K562 (cell line): ENCODE results near the gene TGOLN2.

ENCODE experiments used
- DNMT1 ChIP-seq: fragments of 450-650 bp; IDR thresholded peaks from 2 replicates; pipeline ENCODE4 v1.6.1; 2016; ENCODE audit warnings: antibody characterized with exemption, mild to moderate bottlenecking
- PHF20 ChIP-seq: fragments of 450-650 bp; IDR thresholded peaks from 2 replicates; pipeline ENCODE4 v1.6.1; 2018; ENCODE audit not compliant: partially characterized antibody
- POLR2A ChIP-seq: fragments of 450-650 bp; conservative IDR thresholded peaks from 2 replicates; pipeline ENCODE4 v1.6.1; 2016
- POLR2AphosphoS5 ChIP-seq: IDR thresholded peaks from 2 replicates; pipeline ENCODE4 v1.6.1; 2011; ENCODE audit warnings: mild to moderate bottlenecking, low read depth, low read length, moderate library complexity; ENCODE audit not compliant: control insufficient read depth, insufficient read depth
- SOX6 ChIP-seq: fragments of 450-650 bp; IDR thresholded peaks from 2 replicates; pipeline ENCODE4 v1.6.1; 2014; ENCODE audit warnings: mild to moderate bottlenecking
- TAF1 ChIP-seq: IDR thresholded peaks from 2 replicates; pipeline ENCODE4 v1.6.1; 2011; ENCODE audit warnings: mild to moderate bottlenecking, low read length, moderate library complexity; ENCODE audit not compliant: insufficient read depth, control insufficient read depth, severe bottlenecking; ENCODE audit errors: extremely low read depth
- TCF7 ChIP-seq: sonication (generic); IDR thresholded peaks from 2 replicates; pipeline ENCODE4 v1.6.1; 2016; ENCODE audit warnings: antibody characterized with exemption, borderline replicate concordance
- ZBTB8A ChIP-seq: fragments of 450-650 bp; IDR thresholded peaks from 2 replicates; pipeline ENCODE4 v1.6.1; 2018; ENCODE audit warnings: mild to moderate bottlenecking, moderate library complexity; ENCODE audit not compliant: partially characterized antibody
- ZC3H4 ChIP-seq: sonication (generic); formaldehyde crosslinking; IDR thresholded peaks from 2 replicates; pipeline ENCODE4 v1.9.0; 2021; ENCODE audit warnings: missing genetic modification reagents, borderline replicate concordance
- TF ChIP-seq, protein P1 (sequence below): fragments of 450-650 bp; IDR thresholded peaks from 2 replicates; pipeline ENCODE4 v1.6.1; 2014; ENCODE audit warnings: low read depth, mild to moderate bottlenecking, moderate library complexity, borderline replicate concordance
- TF ChIP-seq, protein P2 (sequence below): sonication (generic); formaldehyde crosslinking; IDR thresholded peaks from 2 replicates; pipeline ENCODE4 v1.8.0; 2023; ENCODE audit warnings: mild to moderate bottlenecking, missing genetic modification reagents
- TF ChIP-seq, protein P3 (sequence below): fragments of 250-450 bp; sonication (Bioruptor Pico); IDR thresholded peaks from 2 replicates; pipeline ENCODE4 v1.9.0; 2021; ENCODE audit warnings: mild to moderate bottlenecking
- TF ChIP-seq, protein P4 (sequence below), 3 experiments: IDR thresholded peaks in 2 of 3; conservative IDR thresholded peaks in 1 of 3; 2 replicates each; pipeline ENCODE4 v1.5.1; 2011 to 2012; ENCODE audit warnings: low read length in 3 of 3, mild to moderate bottlenecking in 3 of 3, control low read depth in 2 of 3, improper control_type of control experiment in 1 of 3, inconsistent platforms in 1 of 3, low read depth in 1 of 3, mixed read lengths in 1 of 3, moderate library complexity in 1 of 3; ENCODE audit not compliant: insufficient read depth in 2 of 3

DNA sequence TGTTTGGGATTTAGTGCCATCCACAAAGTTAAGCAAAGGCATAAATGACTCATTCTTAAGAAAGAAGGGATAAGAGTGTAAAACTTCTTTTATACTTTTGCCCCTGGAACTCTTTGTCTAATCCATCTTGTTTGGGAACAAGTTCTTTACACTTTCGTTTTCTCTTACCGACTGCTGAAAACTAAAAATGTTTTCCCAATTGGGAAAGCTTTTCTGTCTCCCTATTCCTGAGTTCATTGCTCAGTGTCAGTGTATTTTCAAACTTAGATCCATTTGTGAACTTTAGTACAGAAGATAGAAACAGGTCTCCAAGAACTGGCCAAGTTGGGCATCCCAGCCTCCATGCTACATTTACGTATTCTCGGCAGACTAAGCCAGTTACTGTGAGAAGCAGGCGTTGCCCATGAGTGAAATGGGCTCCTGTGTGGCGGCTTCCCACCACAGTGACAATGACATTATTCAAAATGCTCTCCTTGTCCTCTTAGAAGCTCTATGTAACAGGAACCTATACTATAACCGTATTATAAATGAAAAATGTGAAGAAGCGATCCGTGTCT lies 51.7 kb downstream of the TGOLN2 start:
- TF ChIP-seq POLR2A = no peak
- TF ChIP-seq, protein P1, sequence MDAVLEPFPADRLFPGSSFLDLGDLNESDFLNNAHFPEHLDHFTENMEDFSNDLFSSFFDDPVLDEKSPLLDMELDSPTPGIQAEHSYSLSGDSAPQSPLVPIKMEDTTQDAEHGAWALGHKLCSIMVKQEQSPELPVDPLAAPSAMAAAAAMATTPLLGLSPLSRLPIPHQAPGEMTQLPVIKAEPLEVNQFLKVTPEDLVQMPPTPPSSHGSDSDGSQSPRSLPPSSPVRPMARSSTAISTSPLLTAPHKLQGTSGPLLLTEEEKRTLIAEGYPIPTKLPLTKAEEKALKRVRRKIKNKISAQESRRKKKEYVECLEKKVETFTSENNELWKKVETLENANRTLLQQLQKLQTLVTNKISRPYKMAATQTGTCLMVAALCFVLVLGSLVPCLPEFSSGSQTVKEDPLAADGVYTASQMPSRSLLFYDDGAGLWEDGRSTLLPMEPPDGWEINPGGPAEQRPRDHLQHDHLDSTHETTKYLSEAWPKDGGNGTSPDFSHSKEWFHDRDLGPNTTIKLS = no peak
- TF ChIP-seq, protein P2, sequence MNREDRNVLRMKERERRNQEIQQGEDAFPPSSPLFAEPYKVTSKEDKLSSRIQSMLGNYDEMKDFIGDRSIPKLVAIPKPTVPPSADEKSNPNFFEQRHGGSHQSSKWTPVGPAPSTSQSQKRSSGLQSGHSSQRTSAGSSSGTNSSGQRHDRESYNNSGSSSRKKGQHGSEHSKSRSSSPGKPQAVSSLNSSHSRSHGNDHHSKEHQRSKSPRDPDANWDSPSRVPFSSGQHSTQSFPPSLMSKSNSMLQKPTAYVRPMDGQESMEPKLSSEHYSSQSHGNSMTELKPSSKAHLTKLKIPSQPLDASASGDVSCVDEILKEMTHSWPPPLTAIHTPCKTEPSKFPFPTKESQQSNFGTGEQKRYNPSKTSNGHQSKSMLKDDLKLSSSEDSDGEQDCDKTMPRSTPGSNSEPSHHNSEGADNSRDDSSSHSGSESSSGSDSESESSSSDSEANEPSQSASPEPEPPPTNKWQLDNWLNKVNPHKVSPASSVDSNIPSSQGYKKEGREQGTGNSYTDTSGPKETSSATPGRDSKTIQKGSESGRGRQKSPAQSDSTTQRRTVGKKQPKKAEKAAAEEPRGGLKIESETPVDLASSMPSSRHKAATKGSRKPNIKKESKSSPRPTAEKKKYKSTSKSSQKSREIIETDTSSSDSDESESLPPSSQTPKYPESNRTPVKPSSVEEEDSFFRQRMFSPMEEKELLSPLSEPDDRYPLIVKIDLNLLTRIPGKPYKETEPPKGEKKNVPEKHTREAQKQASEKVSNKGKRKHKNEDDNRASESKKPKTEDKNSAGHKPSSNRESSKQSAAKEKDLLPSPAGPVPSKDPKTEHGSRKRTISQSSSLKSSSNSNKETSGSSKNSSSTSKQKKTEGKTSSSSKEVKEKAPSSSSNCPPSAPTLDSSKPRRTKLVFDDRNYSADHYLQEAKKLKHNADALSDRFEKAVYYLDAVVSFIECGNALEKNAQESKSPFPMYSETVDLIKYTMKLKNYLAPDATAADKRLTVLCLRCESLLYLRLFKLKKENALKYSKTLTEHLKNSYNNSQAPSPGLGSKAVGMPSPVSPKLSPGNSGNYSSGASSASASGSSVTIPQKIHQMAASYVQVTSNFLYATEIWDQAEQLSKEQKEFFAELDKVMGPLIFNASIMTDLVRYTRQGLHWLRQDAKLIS (CRISPR knock-in tag) = no peak
- TF ChIP-seq, protein P3, sequence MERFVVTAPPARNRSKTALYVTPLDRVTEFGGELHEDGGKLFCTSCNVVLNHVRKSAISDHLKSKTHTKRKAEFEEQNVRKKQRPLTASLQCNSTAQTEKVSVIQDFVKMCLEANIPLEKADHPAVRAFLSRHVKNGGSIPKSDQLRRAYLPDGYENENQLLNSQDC (CRISPR knock-in tag) = no peak
- no peak for TF ChIP-seq TCF7
- TF ChIP-seq, protein P4, sequence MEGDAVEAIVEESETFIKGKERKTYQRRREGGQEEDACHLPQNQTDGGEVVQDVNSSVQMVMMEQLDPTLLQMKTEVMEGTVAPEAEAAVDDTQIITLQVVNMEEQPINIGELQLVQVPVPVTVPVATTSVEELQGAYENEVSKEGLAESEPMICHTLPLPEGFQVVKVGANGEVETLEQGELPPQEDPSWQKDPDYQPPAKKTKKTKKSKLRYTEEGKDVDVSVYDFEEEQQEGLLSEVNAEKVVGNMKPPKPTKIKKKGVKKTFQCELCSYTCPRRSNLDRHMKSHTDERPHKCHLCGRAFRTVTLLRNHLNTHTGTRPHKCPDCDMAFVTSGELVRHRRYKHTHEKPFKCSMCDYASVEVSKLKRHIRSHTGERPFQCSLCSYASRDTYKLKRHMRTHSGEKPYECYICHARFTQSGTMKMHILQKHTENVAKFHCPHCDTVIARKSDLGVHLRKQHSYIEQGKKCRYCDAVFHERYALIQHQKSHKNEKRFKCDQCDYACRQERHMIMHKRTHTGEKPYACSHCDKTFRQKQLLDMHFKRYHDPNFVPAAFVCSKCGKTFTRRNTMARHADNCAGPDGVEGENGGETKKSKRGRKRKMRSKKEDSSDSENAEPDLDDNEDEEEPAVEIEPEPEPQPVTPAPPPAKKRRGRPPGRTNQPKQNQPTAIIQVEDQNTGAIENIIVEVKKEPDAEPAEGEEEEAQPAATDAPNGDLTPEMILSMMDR (IDR thresholded peaks at IDR 0.05 in 2 of 3, conservative IDR thresholded peaks at IDR 0.05 in 1 of 3; ENCODE audit: insufficient read depth in 2 of 3, low read depth in 1 of 3, low read length in 3 of 3) = no peak
- TF ChIP-seq SOX6 = no peak
- TF ChIP-seq PHF20 = no peak
- TF ChIP-seq DNMT1 = no peak
- TF ChIP-seq ZBTB8A = no peak
- no peak for TF ChIP-seq ZC3H4 (CRISPR knock-in tag)
- no peak for TF ChIP-seq TAF1
- TF ChIP-seq POLR2AphosphoS5 = no peak
